ENCODE data around the gene INAVA. TPM values are rescaled to one million over a fixed set of nuclear protein-coding genes. Genes with fewer than 3 reads are reported as not detected.

Gene INAVA
- total and polyA plus RNA-seq, 11 donors: 0.07 to 0.43 (median 0.11) TPM; not detected in 4

DNA sequence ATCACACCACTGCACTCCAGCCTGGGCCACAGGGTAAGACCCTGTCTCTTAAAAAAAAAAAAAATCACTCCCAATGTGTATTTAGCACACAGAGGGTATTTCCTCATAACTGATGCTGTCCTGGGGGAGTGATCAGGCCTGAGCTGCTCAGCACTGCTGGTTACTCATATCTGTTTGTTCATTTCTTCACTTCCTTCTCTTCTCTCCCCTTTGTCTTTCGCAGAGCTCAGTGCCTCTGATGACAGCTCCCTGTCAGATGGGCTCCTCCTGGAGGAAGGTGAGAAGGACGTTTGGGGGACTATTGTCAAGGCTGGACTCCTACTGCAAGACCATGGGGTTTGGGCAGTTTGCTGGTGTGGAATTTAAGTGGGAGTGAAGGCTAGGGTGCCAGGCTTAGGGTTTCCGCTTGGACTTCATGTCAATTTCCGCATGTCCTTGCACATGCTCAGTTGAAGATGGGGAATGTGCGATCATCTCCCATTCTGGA lies 13.0 kb downstream of the INAVA start:
- no peak for ATAC-seq
- DNase-seq: peak in 1 of 5 donors; percentile 7
- peaks cover 0 to 1% (median 0%) of the 10 kb centered on the region in 9 donors for H3K27me3 ChIP-seq
- TF ChIP-seq, protein P1, sequence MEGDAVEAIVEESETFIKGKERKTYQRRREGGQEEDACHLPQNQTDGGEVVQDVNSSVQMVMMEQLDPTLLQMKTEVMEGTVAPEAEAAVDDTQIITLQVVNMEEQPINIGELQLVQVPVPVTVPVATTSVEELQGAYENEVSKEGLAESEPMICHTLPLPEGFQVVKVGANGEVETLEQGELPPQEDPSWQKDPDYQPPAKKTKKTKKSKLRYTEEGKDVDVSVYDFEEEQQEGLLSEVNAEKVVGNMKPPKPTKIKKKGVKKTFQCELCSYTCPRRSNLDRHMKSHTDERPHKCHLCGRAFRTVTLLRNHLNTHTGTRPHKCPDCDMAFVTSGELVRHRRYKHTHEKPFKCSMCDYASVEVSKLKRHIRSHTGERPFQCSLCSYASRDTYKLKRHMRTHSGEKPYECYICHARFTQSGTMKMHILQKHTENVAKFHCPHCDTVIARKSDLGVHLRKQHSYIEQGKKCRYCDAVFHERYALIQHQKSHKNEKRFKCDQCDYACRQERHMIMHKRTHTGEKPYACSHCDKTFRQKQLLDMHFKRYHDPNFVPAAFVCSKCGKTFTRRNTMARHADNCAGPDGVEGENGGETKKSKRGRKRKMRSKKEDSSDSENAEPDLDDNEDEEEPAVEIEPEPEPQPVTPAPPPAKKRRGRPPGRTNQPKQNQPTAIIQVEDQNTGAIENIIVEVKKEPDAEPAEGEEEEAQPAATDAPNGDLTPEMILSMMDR (IDR thresholded peaks at IDR 0.05): no peak
- no peak for TF ChIP-seq POLR2A (IDR thresholded peaks at IDR 0.05)
- H3K9me3 ChIP-seq: no peaks in the 10 kb centered on the region
- peaks cover 0 to 11% (median 0%) of the 10 kb centered on the region in 12 donors for H3K4me1 ChIP-seq
- H3K36me3 ChIP-seq: no peaks in the 10 kb centered on the region
- no peak overlapping the region for H3K4me3 ChIP-seq
- H3K27ac ChIP-seq: no peak overlapping the region
- intact Hi-C loops (cut with DNase I): no loop called here
- 83 to 86% (median 84%) methylated on average over 5 of the region's 5 CpGs for WGBS, 4 donors

DNA sequence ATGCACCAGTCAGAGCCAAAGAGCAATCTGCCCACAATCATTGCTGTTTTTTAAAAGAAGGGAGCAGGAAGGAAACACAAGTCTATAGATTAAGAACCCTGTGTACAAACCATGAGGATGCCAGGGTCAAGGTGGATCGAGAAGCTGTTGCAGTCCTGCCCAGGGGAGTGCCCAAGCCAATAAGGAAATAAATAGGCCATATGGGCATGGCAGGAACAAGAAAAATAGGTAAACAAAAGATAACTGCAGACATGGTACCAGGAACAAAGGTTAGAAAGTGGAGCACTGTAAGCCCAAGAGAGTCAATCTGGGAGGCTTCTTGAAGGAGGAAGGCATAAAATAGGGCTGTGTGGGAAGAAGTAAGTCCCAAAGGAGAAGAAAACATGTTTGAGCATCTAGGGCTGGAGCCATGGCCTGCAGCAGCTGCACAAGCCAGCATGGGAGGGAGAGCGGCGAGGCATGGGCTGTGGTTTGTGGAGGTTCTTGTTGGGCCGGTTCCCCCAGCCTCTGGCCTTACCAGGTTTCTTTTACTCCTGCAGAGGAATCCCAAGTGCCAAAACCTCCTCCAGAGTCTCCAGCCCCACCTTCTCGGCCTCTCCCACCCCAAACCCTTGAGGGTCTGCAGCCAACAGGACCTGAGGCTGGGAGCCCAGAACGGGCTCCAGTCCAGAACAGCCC lies 13.6 kb downstream of the INAVA start:
- peak in 1 of 5 donors; percentile 7 for DNase-seq

DNA sequence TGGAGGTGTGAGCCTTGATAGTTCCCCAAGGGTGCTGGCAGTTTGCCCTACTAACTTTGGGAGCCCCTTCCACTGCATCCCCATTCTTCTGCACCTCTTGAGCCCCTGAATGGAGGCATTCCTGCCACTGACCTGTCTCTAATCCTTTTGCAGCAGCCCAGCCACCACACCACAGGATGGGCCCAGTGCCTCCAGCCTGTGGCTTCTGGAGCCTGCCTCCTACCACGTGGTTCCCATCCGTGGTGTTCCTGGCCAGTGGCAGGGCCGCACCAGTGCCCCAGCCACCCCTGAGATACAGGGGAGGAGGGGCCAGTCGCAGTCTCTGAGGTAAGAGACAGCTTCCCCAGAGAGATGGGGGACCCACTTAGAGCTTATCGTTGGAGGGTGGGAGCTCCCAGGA lies 14.4 kb downstream of the INAVA start:
- Histone ChIP-seq H3K9me3 (no peaks in the 10 kb centered on the region), H3K27ac (no peak overlapping the region), H3K4me1 (peaks cover 0 to 10% (median 0%) of the 10 kb centered on the region in 12 donors), H3K4me3 (no peak overlapping the region), H3K36me3 (no peaks in the 10 kb centered on the region), H3K27me3 (no peaks in the 10 kb centered on the region)
- no peak for TF ChIP-seq POLR2A (IDR thresholded peaks at IDR 0.05)
- TF ChIP-seq, protein P1 (IDR thresholded peaks at IDR 0.05): no peak
- ATAC-seq: no peak
- peak in 1 of 5 donors; percentile 13 for DNase-seq
- intact Hi-C loops (cut with DNase I): no loop called here
- 59 to 89% (median 85%) methylated on average over 4 to 5 of the region's 5 CpGs for WGBS, 4 donors

More for the DNA sequence above, 13.6 kb downstream of the INAVA start:
- intact Hi-C loops (cut with DNase I): no loop called here
- TF ChIP-seq POLR2A (IDR thresholded peaks at IDR 0.05): no peak
- TF ChIP-seq, protein P1 (IDR thresholded peaks at IDR 0.05): no peak
- ATAC-seq: no peak
- Histone ChIP-seq H3K36me3 (no peaks in the 10 kb centered on the region), H3K27me3 (no peaks in the 10 kb centered on the region), H3K9me3 (no peaks in the 10 kb centered on the region), H3K4me3 (no peak overlapping the region), H3K4me1 (peaks cover 0 to 11% (median 0%) of the 10 kb centered on the region in 12 donors), H3K27ac (no peak overlapping the region)
- 88 to 94% (median 92%) methylated on average over 4 to 6 of the region's 6 CpGs for WGBS, 4 donors

DNA sequence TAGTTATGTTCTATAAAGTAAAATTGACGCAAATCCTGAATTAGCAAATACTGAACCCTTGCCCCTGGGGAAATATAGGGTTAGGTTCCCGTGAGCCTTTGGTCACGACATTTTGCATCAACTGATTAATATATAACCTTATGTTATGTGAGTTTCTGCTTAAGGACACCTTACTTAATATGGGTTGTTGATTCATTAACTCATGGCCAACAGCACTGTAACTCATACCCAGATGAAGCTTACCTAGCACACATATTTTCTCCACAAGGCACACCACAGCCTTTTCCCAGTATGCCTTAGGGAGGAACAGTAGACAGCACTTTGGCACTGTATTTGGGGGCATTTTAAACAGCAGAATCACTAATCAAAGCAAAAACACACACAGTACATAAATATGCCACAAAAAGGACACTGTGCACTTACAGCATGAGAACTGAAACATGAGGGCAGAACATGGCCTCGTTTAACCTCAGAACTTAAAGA lies 15.1 kb downstream of the INAVA start:
- Histone ChIP-seq H3K4me1 (peaks cover 0 to 7% (median 0%) of the 10 kb centered on the region in 12 donors), H3K9me3 (no peaks in the 10 kb centered on the region), H3K27me3 (no peaks in the 10 kb centered on the region), H3K4me3 (no peak overlapping the region), H3K27ac (no peak overlapping the region), H3K36me3 (no peaks in the 10 kb centered on the region)
- TF ChIP-seq, protein P1 (IDR thresholded peaks at IDR 0.05): no peak
- TF ChIP-seq POLR2A (IDR thresholded peaks at IDR 0.05): no peak
- WGBS, 4 donors: 79 to 86% (median 84%) methylated on average over 4 of the region's 4 CpGs
- DNase-seq (no peak), ATAC-seq (no peak)
- intact Hi-C loops (cut with DNase I): no loop called here

Data from heart left ventricle (tissue), 16 donors.